Measurements from ENCODE around the gene TMEM39A. TPM values are rescaled to one million over a fixed set of nuclear protein-coding genes. Genes with fewer than 3 reads are reported as not detected.

Gene TMEM39A
- total and polyA plus RNA-seq, 2 of the 4 experiments (the other 2 are of a cell fraction): 29.6 to 117 TPM

GRCh38 chr3:119396870-119397269, 66.5 kb downstream of the TMEM39A start:
- H3K27me3 ChIP-seq (ENCODE audit: control insufficient read depth, insufficient read depth, low read length): no peaks in the 10 kb centered on the region
- H3K4me1 ChIP-seq (ENCODE audit: control insufficient read depth, insufficient read depth, low read length): no peaks in the 10 kb centered on the region
- in situ Hi-C loops (cut with MboI; ENCODE audit: low sequenced_read_pairs) (no loop called here), intact Hi-C loops (cut with micrococcal nuclease) (no loop called here), dilution Hi-C loops (cut with HindIII; ENCODE audit: low sequenced_read_pairs, unreplicated experiment) (no loop called here)
- no peak overlapping the region for H2AFZ ChIP-seq (replicated peaks; ENCODE audit: low read length, poor library complexity)
- no peak overlapping the region for H3K18ac ChIP-seq (ENCODE audit: low read depth, low read length)
- no peak overlapping the region for H2AK5ac ChIP-seq (ENCODE audit: low read depth, low read length)
- peaks cover 25% of the 10 kb centered on the region for H3K36me3 ChIP-seq (ENCODE audit: control insufficient read depth, insufficient read depth, low read length)
- no peak overlapping the region for H3K56ac ChIP-seq (ENCODE audit: extremely low read depth, insufficient read depth, low read length)
- DNase-seq: no peak
- no peak overlapping the region for H4K8ac ChIP-seq (ENCODE audit: low read depth in 2 of 2, low read length in 2 of 2)
- 86% methylated on average over 1 of the region's 2 CpGs; no CpG with 5 or more reads in 1 of the 2 experiments for WGBS, 2 experiments (ENCODE audit: extremely low coverage in 2 of 2, insufficient read length in 1 of 2)
- H3K27ac ChIP-seq (ENCODE audit: insufficient read depth, low read length): no peak overlapping the region
- no TSS peak for BruUV-seq (replicated peaks)
- POLR2A ChIA-PET (ENCODE audit: unreplicated experiment): no interaction called here
- CTCF ChIA-PET: no interaction called here
- H2BK5ac ChIP-seq (ENCODE audit: low read depth, low read length, poor library complexity, severe bottlenecking): no peak overlapping the region
- H4K91ac ChIP-seq (ENCODE audit: insufficient read depth, low read depth, low read length): no peak overlapping the region
- H3K9ac ChIP-seq (ENCODE audit: low read depth, low read length): no peak overlapping the region
- H3K4me3 ChIP-seq (ENCODE audit: insufficient read depth, low read depth, low read length): no peak overlapping the region
- no peak overlapping the region for H3K23ac ChIP-seq (ENCODE audit: low read depth, low read length)
- H3K4ac ChIP-seq (ENCODE audit: low read depth, low read length): no peak overlapping the region
- no peak overlapping the region for H2BK15ac ChIP-seq (ENCODE audit: low read depth, low read length)
- H2BK120ac ChIP-seq (ENCODE audit: low read depth, low read length): no peak overlapping the region
- no peak overlapping the region for H2AK9ac ChIP-seq (replicated peaks; ENCODE audit: low read depth, low read length, poor library complexity)
- H3K9me1 ChIP-seq (ENCODE audit: insufficient read depth, low read length): no peaks in the 10 kb centered on the region
- no peak for ATAC-seq (ENCODE audit: low read depth)
- no peak overlapping the region for H4K5ac ChIP-seq (ENCODE audit: low read depth, low read length)
- TF ChIP-seq RCOR1 (IDR thresholded peaks at IDR 0.05; ENCODE audit: insufficient replicate concordance, low read length): no peak
- TF ChIP-seq MXI1 (IDR thresholded peaks at IDR 0.05; ENCODE audit: borderline replicate concordance, low read depth, low read length): no peak
- TF ChIP-seq FOS (IDR thresholded peaks at IDR 0.05; ENCODE audit: low read depth, low read length): no peak
- TF ChIP-seq RAD21 (IDR thresholded peaks at IDR 0.05; ENCODE audit: low read length): no peak
- no peak for TF ChIP-seq POLR2A (IDR thresholded peaks at IDR 0.05; ENCODE audit: low read depth, low read length)
- TF ChIP-seq MAZ (IDR thresholded peaks at IDR 0.05; ENCODE audit: borderline replicate concordance, low read depth, low read length): no peak
- TF ChIP-seq RFX5 (IDR thresholded peaks at IDR 0.05; ENCODE audit: low read depth, low read length): no peak
- TF ChIP-seq SMC3 (IDR thresholded peaks at IDR 0.05; ENCODE audit: low read depth, low read length): no peak
- no peak for TF ChIP-seq CHD1 (IDR thresholded peaks at IDR 0.05; ENCODE audit: low read depth, low read length)
- TF ChIP-seq MAFK (IDR thresholded peaks at IDR 0.05; ENCODE audit: low read depth, low read length): no peak
- no peak for TF ChIP-seq NFE2L2 (IDR thresholded peaks at IDR 0.05; ENCODE audit: low read depth, low read length)
- TF ChIP-seq USF2 (IDR thresholded peaks at IDR 0.05; ENCODE audit: low read depth, low read length): no peak
- TF ChIP-seq CTCF (conservative IDR thresholded peaks at IDR 0.05; ENCODE audit: low read depth, low read length): no peak
- no peak for TF ChIP-seq ELK1 (IDR thresholded peaks at IDR 0.05; ENCODE audit: borderline replicate concordance, low read depth, low read length)
- TF ChIP-seq BHLHE40 (IDR thresholded peaks at IDR 0.05; ENCODE audit: low read depth, low read length): no peak
- TF ChIP-seq CEBPB (IDR thresholded peaks at IDR 0.05; ENCODE audit: low read depth, low read length): no peak
- no peaks in the 10 kb centered on the region for H4K20me1 ChIP-seq (ENCODE audit: insufficient read depth, low read length)
- H2BK20ac ChIP-seq (ENCODE audit: low read depth, low read length): no peak overlapping the region
- H3K4me2 ChIP-seq (ENCODE audit: low read depth, low read length): no peak overlapping the region
- H3K79me1 ChIP-seq (ENCODE audit: low read depth in 1 of 2, low read length in 2 of 2): no peaks in the 10 kb centered on the region
- H3K9me3 ChIP-seq (ENCODE audit: control insufficient read depth, insufficient read depth, low read length): no peaks in the 10 kb centered on the region
- H3K14ac ChIP-seq (replicated peaks; ENCODE audit: low read depth, low read length): no peak overlapping the region

Data from IMR-90 (cell line).